CD4-positive, alpha-beta T cell treated with Interferon alpha-2 for 1 hour (primary cell): ENCODE data around the gene TEP1.
"Not testable (repeated sequence)": the region's sequence is repeated elsewhere in the genome, so short reads cannot be mapped to it uniquely, and the experiment has no call there.

Source experiments
- DNase-seq, 2 donors: peaks; one replicate each; pipeline ENCODE4 v3.0.0-alpha.2; 2020 to 2022

The TEP1 gene

GRCh38 chr14:20384886-20385285 is 28.4 kb downstream of the TEP1 start:
- DNase-seq = no peak

GRCh38 chr14:20384321-20384720 is 29.0 kb downstream of the TEP1 start:
- DNase-seq = no peak

- no peak for DNase-seq
Measured at GRCh38 chr14:20383636-20384035, 29.7 kb downstream of the TEP1 start.

GRCh38 chr14:20383032-20383431 is 30.3 kb downstream of the TEP1 start:
- no peak for DNase-seq

GRCh38 chr14:20382526-20382925 is 30.8 kb downstream of the TEP1 start:
- DNase-seq = no peak

- DNase-seq = no peak
Measured at GRCh38 chr14:20381341-20381740, 32.0 kb downstream of the TEP1 start.

- no peak for DNase-seq
Measured at GRCh38 chr14:20380681-20381080, 32.6 kb downstream of the TEP1 start.

- no peak for DNase-seq
Measured at GRCh38 chr14:20379743-20380142, 33.6 kb downstream of the TEP1 start.

- DNase-seq = no peak
Measured at GRCh38 chr14:20377171-20377570, 36.1 kb downstream of the TEP1 start.

- DNase-seq = no peak
Measured at GRCh38 chr14:20376071-20376588, 37.2 kb downstream of the TEP1 start.

GRCh38 chr14:20375471-20375870 is 37.8 kb downstream of the TEP1 start:
- DNase-seq = no peak

GRCh38 chr14:20372796-20373195 is 40.5 kb downstream of the TEP1 start:
- no peak for DNase-seq

- DNase-seq = no peak
Measured at GRCh38 chr14:20365928-20366327, 47.4 kb downstream of the TEP1 start.

- not testable (repeated sequence) for DNase-seq
Measured at GRCh38 chr14:20358474-20358873, 54.8 kb downstream of the TEP1 start.

GRCh38 chr14:20356422-20356821 is 56.9 kb downstream of the TEP1 start:
- DNase-seq = no peak

- DNase-seq = no peak
Measured at GRCh38 chr14:20350860-20351259, 62.4 kb downstream of the TEP1 start.

- DNase-seq = no peak
Measured at GRCh38 chr14:20350282-20350681, 63.0 kb downstream of the TEP1 start.

- DNase-seq = no peak
Measured at GRCh38 chr14:20347747-20348146, 65.6 kb downstream of the TEP1 start.

GRCh38 chr14:20346713-20347112 is 66.6 kb downstream of the TEP1 start:
- DNase-seq = no peak

GRCh38 chr14:20345366-20345765 is 67.9 kb downstream of the TEP1 start:
- DNase-seq = no peak

GRCh38 chr14:20343862-20344220 is 69.5 kb downstream of the TEP1 start:
- no peak for DNase-seq

GRCh38 chr14:20343092-20343861 is 70.0 kb downstream of the TEP1 start, which contains the start of gene PARP2:
Gene PARP2, plus strand, starts transcription at chr14:20343635. Its CDS starts 7 bp downstream, at chr14:20343642.
- peak; percentile 94 to 97 for DNase-seq

GRCh38 chr14:20341646-20342045 is 71.7 kb downstream of the TEP1 start:
- no peak for DNase-seq

GRCh38 chr14:20341032-20341431 is 72.3 kb downstream of the TEP1 start:
- peak in 1 of 2 donors; percentile 22 for DNase-seq

GRCh38 chr14:20334017-20334416 is 79.3 kb downstream of the TEP1 start:
- no peak for DNase-seq
